ENCODE results near the gene XPC.

Gene XPC

GRCh38 chr3:14202874-14203520 lies 24.6 kb upstream of the XPC start:
- no peak for TF ChIP-seq JUND (IDR thresholded peaks at IDR 0.05; ENCODE audit: low read depth)
- in situ Hi-C loops (cut with HindIII; ENCODE audit: low pct_unique_long_range_greater_than_20kb, low sequenced_read_pairs): no loop called here
- no peak for DNase-seq (ENCODE audit: low read depth in 1 of 2, low spot score in 1 of 2)

GRCh38 chr3:14201940-14202684 lies 23.7 kb upstream of the XPC start:
- in situ Hi-C loops (cut with HindIII; ENCODE audit: low pct_unique_long_range_greater_than_20kb, low sequenced_read_pairs): no loop called here
- DNase-seq (ENCODE audit: low read depth in 1 of 2, low spot score in 1 of 2): no peak
- no peak for TF ChIP-seq JUND (IDR thresholded peaks at IDR 0.05; ENCODE audit: low read depth)

- no peak for DNase-seq (ENCODE audit: low read depth in 1 of 2, low spot score in 1 of 2)
- in situ Hi-C loops (cut with HindIII; ENCODE audit: low pct_unique_long_range_greater_than_20kb, low sequenced_read_pairs): no loop called here
- TF ChIP-seq JUND (IDR thresholded peaks at IDR 0.05; ENCODE audit: low read depth): no peak
Observed at GRCh38 chr3:14200841-14201240, 22.4 kb upstream of the XPC start.

- no peak for TF ChIP-seq JUND (IDR thresholded peaks at IDR 0.05; ENCODE audit: low read depth)
- DNase-seq (ENCODE audit: low read depth in 1 of 2, low spot score in 1 of 2): no peak
- in situ Hi-C loops (cut with HindIII; ENCODE audit: low pct_unique_long_range_greater_than_20kb, low sequenced_read_pairs): no loop called here
Observed at GRCh38 chr3:14200276-14200675, 21.9 kb upstream of the XPC start.

GRCh38 chr3:14199641-14200040 lies 21.2 kb upstream of the XPC start:
- TF ChIP-seq JUND (IDR thresholded peaks at IDR 0.05; ENCODE audit: low read depth): no peak
- no peak for DNase-seq (ENCODE audit: low read depth in 1 of 2, low spot score in 1 of 2)

GRCh38 chr3:14194865-14195264 lies 16.5 kb upstream of the XPC start:
- no peak for DNase-seq (ENCODE audit: low read depth in 1 of 2, low spot score in 1 of 2)
- in situ Hi-C loops (cut with HindIII; ENCODE audit: low pct_unique_long_range_greater_than_20kb, low sequenced_read_pairs): no loop called here
- TF ChIP-seq JUND (IDR thresholded peaks at IDR 0.05; ENCODE audit: low read depth): no peak

More at GRCh38 chr3:14199641-14200040, 21.2 kb upstream of the XPC start:
- in situ Hi-C loops (cut with HindIII; ENCODE audit: low pct_unique_long_range_greater_than_20kb, low sequenced_read_pairs): no loop called here

- in situ Hi-C loops (cut with HindIII; ENCODE audit: low pct_unique_long_range_greater_than_20kb, low sequenced_read_pairs): no loop called here
- TF ChIP-seq JUND (IDR thresholded peaks at IDR 0.05; ENCODE audit: low read depth): no peak
- no peak for DNase-seq (ENCODE audit: low read depth in 1 of 2, low spot score in 1 of 2)
Observed at GRCh38 chr3:14188041-14188754, 9.8 kb upstream of the XPC start.

GRCh38 chr3:14186854-14187458 lies 8.6 kb upstream of the XPC start:
- no peak for TF ChIP-seq JUND (IDR thresholded peaks at IDR 0.05; ENCODE audit: low read depth)
- in situ Hi-C loops (cut with HindIII; ENCODE audit: low pct_unique_long_range_greater_than_20kb, low sequenced_read_pairs): no loop called here
- DNase-seq (ENCODE audit: low read depth in 1 of 2, low spot score in 1 of 2): no peak

GRCh38 chr3:14183015-14183577 lies 4.7 kb upstream of the XPC start:
- no peak for DNase-seq (ENCODE audit: low read depth in 1 of 2, low spot score in 1 of 2)
- no peak for TF ChIP-seq JUND (IDR thresholded peaks at IDR 0.05; ENCODE audit: low read depth)
- in situ Hi-C loops (cut with HindIII; ENCODE audit: low pct_unique_long_range_greater_than_20kb, low sequenced_read_pairs): no loop called here

- in situ Hi-C loops (cut with HindIII; ENCODE audit: low pct_unique_long_range_greater_than_20kb, low sequenced_read_pairs): no loop called here
- no peak for DNase-seq (ENCODE audit: low read depth in 1 of 2, low spot score in 1 of 2)
- no peak for TF ChIP-seq JUND (IDR thresholded peaks at IDR 0.05; ENCODE audit: low read depth)
Observed at GRCh38 chr3:14181253-14181652, 2.9 kb upstream of the XPC start.

GRCh38 chr3:14179795-14180194 lies 1.4 kb upstream of the XPC start:
- DNase-seq (ENCODE audit: low read depth in 1 of 2, low spot score in 1 of 2): no peak
- in situ Hi-C loops (cut with HindIII; ENCODE audit: low pct_unique_long_range_greater_than_20kb, low sequenced_read_pairs): no loop called here
- TF ChIP-seq JUND (IDR thresholded peaks at IDR 0.05; ENCODE audit: low read depth): no peak

GRCh38 chr3:14179114-14179465 lies 689 bp upstream of the XPC start:
- in situ Hi-C loops (cut with HindIII; ENCODE audit: low pct_unique_long_range_greater_than_20kb, low sequenced_read_pairs): no loop called here
- no peak for DNase-seq (ENCODE audit: low read depth in 1 of 2, low spot score in 1 of 2)
- TF ChIP-seq JUND (IDR thresholded peaks at IDR 0.05; ENCODE audit: low read depth): no peak
